GM10266 (cell line): ENCODE results near the gene EDNRA.
A peak's percentile ranks its signal among the peaks of the same experiment; 100 is the strongest.

Experiments used
- DNase-seq: peaks from one replicate; pipeline ENCODE4 v3.0.0; 2012; ENCODE audit errors: extremely low spot score
- CTCF ChIP-seq: IDR thresholded peaks from 2 replicates; pipeline ENCODE4 v1.5.1; 2012; ENCODE audit warnings: mild to moderate bottlenecking, low read depth; ENCODE audit not compliant: control insufficient read depth, insufficient read depth; ENCODE audit errors: missing control alignments

The EDNRA gene

GRCh38 chr4:147535124-147535523 lies 54.2 kb downstream of the EDNRA start:
- DNase-seq = no peak
- TF ChIP-seq CTCF = no peak

- TF ChIP-seq CTCF = no peak
- DNase-seq = no peak
Measured at GRCh38 chr4:147538711-147539110, 57.8 kb downstream of the EDNRA start.

- TF ChIP-seq CTCF = no peak
- no peak for DNase-seq
Measured at GRCh38 chr4:147539959-147540358, 59.1 kb downstream of the EDNRA start.

- no peak for DNase-seq
- no peak for TF ChIP-seq CTCF
Measured at GRCh38 chr4:147542229-147542990, 61.5 kb downstream of the EDNRA start.

- DNase-seq = no peak
- TF ChIP-seq CTCF = no peak
Measured at GRCh38 chr4:147543034-147543433, 62.1 kb downstream of the EDNRA start.

- no peak for DNase-seq
- no peak for TF ChIP-seq CTCF
Measured at GRCh38 chr4:147546349-147546748, 65.5 kb downstream of the EDNRA start.

- peak; percentile 17 for DNase-seq
- TF ChIP-seq CTCF = peak; percentile 9
Measured at GRCh38 chr4:147547314-147548056, 66.6 kb downstream of the EDNRA start.
